HG02981 (cell line): ENCODE data around the gene RNLS.

Experiments used
- ATAC-seq: cut with Tn5 transposase; IDR thresholded peaks from one replicate; pipeline ENCODE4 v1.9.1; 2021; ENCODE audit warnings: mild to moderate bottlenecking, moderate library complexity; ENCODE audit not compliant: unreplicated experiment

RNLS gene

GRCh38 chr10:88237896-88238614, 345.1 kb downstream of the RNLS start:
- ATAC-seq = no peak

GRCh38 chr10:88236121-88236743, 346.9 kb downstream of the RNLS start:
- no peak for ATAC-seq

GRCh38 chr10:88234297-88234696, 348.8 kb downstream of the RNLS start:
- no peak for ATAC-seq

GRCh38 chr10:88233870-88234269, 349.2 kb downstream of the RNLS start:
- ATAC-seq = no peak

GRCh38 chr10:88232983-88233543, 350.1 kb downstream of the RNLS start:
- ATAC-seq = no peak

GRCh38 chr10:88232029-88232895, 350.9 kb downstream of the RNLS start:
- ATAC-seq = no peak

- no peak for ATAC-seq
Observed at GRCh38 chr10:88230251-88230650, 352.9 kb downstream of the RNLS start.

- ATAC-seq = no peak
Observed at GRCh38 chr10:88228130-88228529, 355.0 kb downstream of the RNLS start.

- ATAC-seq = no peak
Observed at GRCh38 chr10:88227342-88228018, 355.6 kb downstream of the RNLS start.

- no peak for ATAC-seq
Observed at GRCh38 chr10:88226891-88227290, 356.2 kb downstream of the RNLS start.

GRCh38 chr10:88226071-88226659, 357.0 kb downstream of the RNLS start:
- no peak for ATAC-seq
